Measurements from ENCODE around the gene DIABLO. TPM values are rescaled to one million over a fixed set of nuclear protein-coding genes. Genes with fewer than 3 reads are reported as not detected.

Gene DIABLO
- total RNA-seq, 1 experiment from 2014 or later: 60.1 TPM

- Histone ChIP-seq H3K79me2 (ENCODE audit: insufficient read depth, low read length) (peaks cover 14% of the 10 kb centered on the region), H3K4me3 (replicated peaks in 1 of 2; ENCODE audit: low read depth in 1 of 2, low read length in 2 of 2) (no peak overlapping the region), H3K9ac (ENCODE audit: low read length) (no peak overlapping the region), H2AFZ (ENCODE audit: low read depth, low read length, poor library complexity, severe bottlenecking) (no peak overlapping the region), H3K36me3 (ENCODE audit: control insufficient read depth in 1 of 2, insufficient read depth in 2 of 2, low read length in 2 of 2) (peaks cover 24 to 28% of the 10 kb centered on the region in 2 experiments), H3K4me1 (ENCODE audit: control insufficient read depth in 1 of 2, insufficient read depth in 2 of 2, low read length in 2 of 2) (peaks cover 2 to 31% of the 10 kb centered on the region in 2 experiments; a peak in 3 of 4 replicates), H3K9me2 (ENCODE audit: insufficient read depth) (no peaks in the 10 kb centered on the region), H4K20me1 (ENCODE audit: insufficient read depth) (no peaks in the 10 kb centered on the region), H3K4me2 (ENCODE audit: low read length) (no peak overlapping the region), H3K27ac (ENCODE audit: low read depth, low read length) (no peak overlapping the region), H3K9me3 (ENCODE audit: control insufficient read depth in 1 of 2, insufficient read depth in 1 of 2, low read depth in 1 of 2, low read length in 2 of 2) (no peaks in the 10 kb centered on the region), H3K27me3 (ENCODE audit: insufficient read depth, low read length) (no peaks in the 10 kb centered on the region)
- TF ChIP-seq POLR2A (IDR thresholded peaks at IDR 0.05; ENCODE audit: borderline replicate concordance, extremely low read depth, insufficient read depth, insufficient read length) (no peak), ATF3 (IDR thresholded peaks at IDR 0.05) (no peak), REST (IDR thresholded peaks at IDR 0.05; ENCODE audit: low read depth) (no peak), ZFX (IDR thresholded peaks at IDR 0.05) (no peak), CBX3 (IDR thresholded peaks at IDR 0.05; ENCODE audit: low read depth) (no peak), CEBPB (IDR thresholded peaks at IDR 0.05; ENCODE audit: low read depth) (no peak), EGR1 (IDR thresholded peaks at IDR 0.05; ENCODE audit: low read depth) (no peak), JUND (IDR thresholded peaks at IDR 0.05) (no peak), ZBTB33 (IDR thresholded peaks at IDR 0.05; ENCODE audit: extremely low read depth, insufficient replicate concordance, low read length) (no peak), YY1 (IDR thresholded peaks at IDR 0.05; ENCODE audit: extremely low read depth, insufficient replicate concordance, low read depth, low read length) (no peak), POLR2AphosphoS5 (IDR thresholded peaks at IDR 0.05; ENCODE audit: low read depth, low read length) (no peak), EZH2 (IDR thresholded peaks at IDR 0.05) (no peak), ELF1 (IDR thresholded peaks at IDR 0.05; ENCODE audit: borderline replicate concordance, low read depth) (no peak), CTCF (IDR thresholded peaks at IDR 0.05 in 2 of 3, conservative IDR thresholded peaks at IDR 0.05 in 1 of 3; ENCODE audit: borderline replicate concordance in 1 of 3, insufficient read depth in 1 of 3, low read depth in 2 of 3, low read length in 2 of 3) (no peak), SIN3A (IDR thresholded peaks at IDR 0.05; ENCODE audit: low read depth) (no peak)
- TSS peak; percentile 30 for BruUV-seq (replicated peaks)
- intact Hi-C loops (cut with micrococcal nuclease): no loop called here
- POLR2A ChIA-PET: no interaction called here
- CTCF ChIA-PET: no interaction called here
- ATAC-seq: no peak
- no peak for DNase-seq (ENCODE audit: low read depth, low spot score)
- RAD21 ChIA-PET (ENCODE audit: low non-redundant PET in 1 of 2, low total read pairs in 2 of 2, uncharacterized antibody in 2 of 2, unreplicated experiment in 2 of 2): no interaction called here
These were observed 18.5 kb downstream of the DIABLO start for GRCh38 chr12:122207391-122207790.

All from HCT116 (cell line).